Activated CD8-positive, alpha-beta memory T cell treated with anti-CD3 and anti-CD28 coated beads, Interleukin-2, amount 50 U/mL, for 24 hours (primary cell): ENCODE measurements around the gene MIOS.
"Not testable (repeated sequence)": the region's sequence is repeated elsewhere in the genome, so short reads cannot be mapped to it uniquely, and the experiment has no call there.

Experiments
- DNase-seq: peaks from one replicate; pipeline ENCODE4 v3.0.0-alpha.2; 2020; ENCODE audit errors: extremely low read depth

The MIOS gene

DNA sequence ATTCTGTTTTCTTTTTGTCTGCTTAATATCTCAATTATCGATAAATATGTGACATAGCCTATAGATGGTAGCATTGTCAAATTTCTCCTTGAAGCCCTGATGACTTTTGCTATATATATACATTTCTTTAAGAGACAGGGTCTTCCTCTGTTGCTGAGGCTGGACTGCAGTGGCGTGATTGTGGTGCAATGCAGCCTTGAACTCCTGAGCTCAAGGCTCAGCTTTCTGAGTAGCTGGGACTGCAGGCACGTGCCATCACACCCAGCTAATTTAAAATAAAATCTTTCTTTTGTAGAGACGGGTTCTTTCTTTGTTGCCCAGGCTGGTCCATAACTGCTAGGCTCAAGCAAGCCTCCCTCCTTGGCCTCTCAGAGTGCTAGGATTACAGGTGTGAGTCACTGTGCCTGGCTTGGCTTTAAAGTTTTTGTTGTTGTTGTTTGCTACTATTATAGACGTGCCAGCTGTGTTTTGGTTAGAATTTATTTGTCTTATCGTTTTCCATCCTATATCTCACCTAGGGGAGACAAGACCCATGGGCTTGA is 80.9 kb downstream of the MIOS start:
- DNase-seq, result no peak

DNA sequence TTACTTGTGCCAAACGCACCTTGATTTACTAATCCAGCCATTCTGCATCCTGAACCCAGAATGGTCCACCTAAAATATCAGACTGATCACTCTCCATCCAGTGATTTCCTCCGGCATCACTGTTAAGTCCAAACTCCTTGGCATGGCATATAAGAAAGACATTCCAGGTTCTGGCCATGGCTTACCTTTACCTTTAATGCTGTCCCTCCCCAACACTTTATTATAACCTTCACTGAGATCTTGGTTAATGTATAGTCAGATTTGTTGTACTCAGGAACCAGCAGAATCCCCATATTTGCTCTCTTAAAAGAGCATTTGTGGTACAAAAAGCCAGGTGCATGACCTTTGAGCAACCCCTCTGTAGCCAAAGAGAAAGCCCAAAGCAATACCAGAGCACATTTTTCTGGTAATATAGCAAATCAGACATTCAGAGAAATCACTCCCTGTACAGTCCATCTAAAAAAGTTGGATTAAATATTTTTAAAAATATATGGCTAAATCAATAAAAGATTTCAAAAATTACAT is 84.1 kb downstream of the MIOS start:
- no peak for DNase-seq

DNA sequence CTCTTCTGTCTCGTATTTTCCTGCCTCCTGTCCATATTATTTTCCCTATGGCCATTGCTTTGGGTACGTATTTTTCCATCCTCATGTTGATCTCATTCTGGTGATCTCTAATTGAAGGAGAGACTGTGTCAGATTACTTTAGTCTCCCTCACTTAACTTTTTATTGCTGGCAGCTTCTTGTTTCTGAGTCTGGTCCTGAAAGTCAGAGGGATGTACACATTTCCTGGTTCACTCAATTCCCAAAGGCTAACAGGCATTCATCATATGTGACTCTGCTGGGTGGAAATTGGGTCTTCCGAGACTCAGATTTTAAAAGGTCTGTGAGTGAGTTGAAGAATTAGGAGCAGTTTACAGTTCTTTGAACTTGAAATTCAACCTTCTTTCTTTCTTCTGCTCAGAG is 84.8 kb downstream of the MIOS start:
- DNase-seq, result no peak

DNA sequence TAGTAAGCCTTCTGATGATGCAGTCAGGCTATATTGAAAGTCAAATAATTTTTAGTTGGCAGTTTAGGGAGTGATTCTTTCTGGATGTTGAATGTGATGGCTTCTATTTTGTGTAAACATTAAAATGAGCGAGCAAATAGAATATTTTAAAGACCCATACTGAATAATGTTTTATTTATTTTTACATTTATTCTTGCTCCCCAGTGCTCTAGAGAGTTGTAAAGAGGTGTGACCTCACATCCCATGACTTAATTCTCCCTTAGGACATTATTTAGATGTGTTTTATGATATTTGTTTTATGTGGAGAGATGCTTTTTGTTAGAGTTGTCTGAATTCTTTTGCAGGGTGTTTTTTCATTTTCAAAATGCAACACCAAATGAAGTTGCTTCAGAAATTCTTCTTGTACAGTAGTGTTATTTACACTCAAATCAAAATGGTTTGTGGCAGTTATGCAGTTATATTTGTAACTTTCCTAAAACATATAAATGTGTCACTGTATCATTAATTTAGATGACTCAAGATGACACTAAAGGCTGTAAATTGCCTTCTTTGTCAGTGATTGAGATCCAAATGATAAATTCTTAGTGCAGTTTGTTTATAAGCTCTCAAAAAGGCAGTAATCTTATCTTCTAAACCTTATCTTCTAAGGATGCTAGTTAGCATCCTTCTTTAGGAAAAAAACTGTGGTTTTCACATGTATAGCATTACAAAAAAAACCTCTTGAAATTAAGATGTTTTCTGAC is 86.3 kb downstream of the MIOS start:
- DNase-seq, result no peak

DNA sequence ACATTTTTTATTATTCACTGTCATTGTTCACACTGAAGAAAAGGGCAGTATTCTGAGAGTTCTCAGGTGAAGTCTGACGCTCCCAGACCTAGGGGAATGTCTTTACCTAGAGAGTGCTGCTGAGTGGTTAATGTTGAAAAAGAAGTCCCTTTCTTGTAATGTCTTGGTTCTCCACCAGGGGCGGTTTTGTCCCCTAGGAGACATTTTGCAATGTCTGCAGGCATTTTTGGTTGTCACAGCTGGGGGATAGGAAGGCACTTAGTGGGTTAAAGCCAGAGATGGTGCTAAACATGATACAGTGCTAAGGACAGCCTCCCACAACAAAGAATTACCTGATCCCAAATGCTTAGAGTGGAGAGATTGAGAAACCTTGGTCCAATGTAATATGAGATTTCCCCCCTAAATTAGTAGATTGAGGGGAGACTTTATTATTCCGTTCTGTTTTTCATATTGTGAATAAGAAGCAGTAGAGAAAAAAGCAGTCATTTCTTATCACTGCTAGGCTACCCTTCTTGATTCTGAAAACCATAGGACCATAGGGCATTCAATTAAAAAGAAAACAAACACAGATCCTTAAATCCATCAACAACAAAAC is 87.0 kb downstream of the MIOS start:
- DNase-seq, result no peak

DNA sequence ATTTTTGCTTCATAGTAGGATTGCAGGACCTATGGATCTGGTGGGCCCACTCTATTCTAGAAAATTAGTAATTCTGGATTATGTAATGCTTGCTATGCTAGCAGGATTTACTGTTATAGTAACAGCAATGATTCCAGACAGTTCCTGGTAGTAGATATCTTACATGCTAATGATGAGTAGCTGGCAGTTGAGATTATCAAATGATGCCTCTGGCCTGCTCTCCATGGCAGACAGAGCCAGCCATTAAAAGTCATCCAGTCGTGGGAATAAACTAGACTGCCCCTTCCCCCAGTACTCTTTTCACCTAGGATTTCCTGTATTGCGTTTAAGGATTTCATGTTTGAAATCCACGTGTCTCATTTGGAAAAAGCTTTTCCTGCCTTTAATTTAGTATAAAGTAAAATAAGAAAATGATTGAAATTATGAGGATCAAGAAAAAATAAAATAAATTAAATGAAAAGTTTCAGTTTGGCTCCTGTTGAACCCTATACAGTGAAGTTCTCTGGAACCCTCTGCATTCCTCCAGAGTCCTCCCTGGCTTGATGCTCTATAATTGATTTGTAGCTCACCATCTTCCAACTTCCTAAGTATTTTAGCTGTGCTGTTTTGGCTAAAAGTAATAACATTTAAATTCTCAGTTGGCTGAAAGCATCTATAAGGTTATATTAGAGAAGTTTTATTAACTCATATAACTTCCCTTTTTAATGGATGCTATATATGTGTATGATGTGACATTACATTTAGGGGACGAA is 88.5 kb downstream of the MIOS start:
- no peak for DNase-seq

DNA sequence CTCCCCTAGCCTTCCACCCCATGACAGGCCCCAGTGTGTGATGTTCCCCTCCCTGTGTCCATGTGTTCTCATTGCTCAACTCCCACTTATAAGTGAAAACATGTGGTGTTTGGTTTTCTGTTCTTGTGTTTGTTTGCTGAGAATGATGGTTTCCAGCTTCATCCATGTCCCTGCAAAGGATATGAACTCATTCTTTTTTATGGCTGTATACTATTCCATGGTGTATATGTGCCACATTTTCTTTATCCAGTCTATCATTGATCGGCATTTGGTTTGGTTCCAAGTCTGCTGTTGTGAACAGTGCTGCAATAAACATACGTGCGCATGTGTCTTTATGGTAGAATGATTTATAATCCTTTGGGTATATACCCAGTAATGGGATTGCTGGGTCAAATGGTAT is 89.8 kb downstream of the MIOS start:
- not testable (repeated sequence) for DNase-seq
